HEK293T (cell line): ENCODE results near the gene RYK.
"Not testable (repeated sequence)": the region's sequence is repeated elsewhere in the genome, so short reads cannot be mapped to it uniquely, and the experiment has no call there.

Source experiments
- CTCF ChIA-PET: fragments of 350-600 bp; formaldehyde crosslinking; extraction: SDS; loops from one replicate; lab custom pipeline; 2021; ENCODE audit warnings: antibody characterized with exemption, inconsistent platforms; lab: Yijun Ruan, JAX
- POLR2A ChIA-PET: fragments of 350-600 bp; formaldehyde crosslinking; extraction: SDS; loops from one replicate; lab custom pipeline; 2020; ENCODE audit warnings: antibody characterized with exemption, inconsistent platforms; lab: Yijun Ruan, JAX
- DNase-seq: peaks from one replicate; pipeline ENCODE4 v3.0.0; 2012; ENCODE audit warnings: mixed read lengths; ENCODE audit errors: extremely low spot score
- ARNT ChIP-seq: fragments of 450-650 bp; IDR thresholded peaks from 2 replicates; pipeline ENCODE4 v1.6.1; 2017; ENCODE audit warnings: mild to moderate bottlenecking
- BHLHE40 ChIP-seq: fragments of 450-650 bp; IDR thresholded peaks from 2 replicates; pipeline ENCODE4 v1.6.1; 2016; ENCODE audit warnings: mild to moderate bottlenecking, moderate library complexity, borderline replicate concordance
- CTBP1 ChIP-seq: fragments of 450-650 bp; IDR thresholded peaks from 2 replicates; pipeline ENCODE4 v1.6.1; 2016; ENCODE audit warnings: borderline replicate concordance
- ELF4 ChIP-seq: fragments of 450-650 bp; IDR thresholded peaks from 2 replicates; pipeline ENCODE4 v1.6.1; 2017; ENCODE audit warnings: antibody characterized with exemption
- FOXA1 ChIP-seq: fragments of 450-650 bp; IDR thresholded peaks from 2 replicates; pipeline ENCODE4 v1.6.1; 2016; ENCODE audit warnings: mild to moderate bottlenecking
- FOXK2 ChIP-seq: fragments of 450-650 bp; IDR thresholded peaks from 2 replicates; pipeline ENCODE4 v1.6.1; 2016; ENCODE audit warnings: mild to moderate bottlenecking
- FOXM1 ChIP-seq: fragments of 450-650 bp; IDR thresholded peaks from 2 replicates; pipeline ENCODE4 v1.6.1; 2017; ENCODE audit warnings: mild to moderate bottlenecking, borderline replicate concordance
- HDGF ChIP-seq: fragments of 450-650 bp; IDR thresholded peaks from 2 replicates; pipeline ENCODE4 v1.6.1; 2017; ENCODE audit warnings: antibody characterized with exemption, borderline replicate concordance
- L3MBTL2 ChIP-seq: fragments of 450-650 bp; conservative IDR thresholded peaks from 2 replicates; pipeline ENCODE4 v1.6.1; 2016; ENCODE audit warnings: mild to moderate bottlenecking
- LEF1 ChIP-seq: fragments of 450-650 bp; IDR thresholded peaks from 2 replicates; pipeline ENCODE4 v1.6.1; 2017; ENCODE audit warnings: mild to moderate bottlenecking, borderline replicate concordance
- NFRKB ChIP-seq: fragments of 450-650 bp; IDR thresholded peaks from 2 replicates; pipeline ENCODE4 v1.6.1; 2016; ENCODE audit warnings: mild to moderate bottlenecking, moderate library complexity
- PKNOX1 ChIP-seq: fragments of 450-650 bp; IDR thresholded peaks from 2 replicates; pipeline ENCODE4 v1.6.1; 2016
- SP1 ChIP-seq: fragments of 450-650 bp; IDR thresholded peaks from 2 replicates; pipeline ENCODE4 v1.6.1; 2017
- SUZ12 ChIP-seq: fragments of 450-650 bp; IDR thresholded peaks from 2 replicates; pipeline ENCODE4 v1.6.1; 2016; ENCODE audit warnings: mild to moderate bottlenecking
- TARDBP ChIP-seq: fragments of 450-650 bp; IDR thresholded peaks from 2 replicates; pipeline ENCODE4 v1.6.1; 2016
- ZNF384 ChIP-seq: fragments of 450-650 bp; IDR thresholded peaks from 2 replicates; pipeline ENCODE4 v1.6.1; 2016

RYK gene

DNA sequence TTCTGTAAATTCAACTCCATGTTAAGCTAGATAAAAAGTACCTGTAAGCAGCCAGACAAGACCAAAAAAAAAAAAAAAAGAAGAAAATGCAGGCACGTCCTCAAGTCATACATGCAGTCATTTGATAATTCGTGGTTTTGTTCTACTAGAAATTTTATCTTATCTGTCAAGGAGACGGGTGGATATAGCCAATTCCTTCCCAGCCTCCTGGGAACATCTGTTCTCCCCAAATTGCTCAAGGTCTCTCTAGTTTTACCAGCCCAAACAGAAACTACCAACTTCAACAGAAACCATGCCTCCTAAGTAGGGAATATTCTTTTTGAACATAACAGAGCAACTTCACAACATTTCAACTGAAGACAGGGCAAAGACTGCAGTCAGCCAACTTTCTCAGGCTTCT lies 19.5 kb downstream of the RYK start:
- ChIA-PET POLR2A (interaction anchor here (0.7 kb wide), 1 partner anchor 19 kb away, joined by 3 read pairs; the partner anchor contains the start of gene RYK), CTCF (interaction anchor here (0.6 kb wide), 1 partner anchor 243 kb away, joined by 3 read pairs; no protein-coding TSS in a partner anchor)
- TF ChIP-seq CTBP1 (no peak), FOXM1 (no peak), FOXA1 (no peak)
- DNase-seq, result no peak

- no peak for DNase-seq
- TF ChIP-seq TARDBP (no peak), ZNF384 (no peak), ARNT (no peak), NFRKB (no peak)
- CTCF ChIA-PET, result interaction anchor here (0.6 kb wide), 1 partner anchor 12 kb away, joined by 3 read pairs; no protein-coding TSS in a partner anchor
- POLR2A ChIA-PET, result no interaction called here
Measured at GRCh38 chr3:134229038-134229437, 21.6 kb downstream of the RYK start.

- DNase-seq, result no peak
- no peak for TF ChIP-seq BHLHE40
- TF ChIP-seq FOXM1, result no peak
- no peak for TF ChIP-seq ELF4
- no peak for TF ChIP-seq SP1
- no peak for TF ChIP-seq CTBP1
- TF ChIP-seq FOXK2, result no peak
- no peak for TF ChIP-seq L3MBTL2
- no peak for TF ChIP-seq ARNT
- no peak for TF ChIP-seq FOXA1
- TF ChIP-seq HDGF, result no peak
- no peak for TF ChIP-seq LEF1
- no peak for TF ChIP-seq ZNF384
- TF ChIP-seq NFRKB, result no peak
- TF ChIP-seq TARDBP, result no peak
- POLR2A ChIA-PET, result no interaction called here
- CTCF ChIA-PET, result no interaction called here
Measured at GRCh38 chr3:134228479-134228878, 22.2 kb downstream of the RYK start.

DNA sequence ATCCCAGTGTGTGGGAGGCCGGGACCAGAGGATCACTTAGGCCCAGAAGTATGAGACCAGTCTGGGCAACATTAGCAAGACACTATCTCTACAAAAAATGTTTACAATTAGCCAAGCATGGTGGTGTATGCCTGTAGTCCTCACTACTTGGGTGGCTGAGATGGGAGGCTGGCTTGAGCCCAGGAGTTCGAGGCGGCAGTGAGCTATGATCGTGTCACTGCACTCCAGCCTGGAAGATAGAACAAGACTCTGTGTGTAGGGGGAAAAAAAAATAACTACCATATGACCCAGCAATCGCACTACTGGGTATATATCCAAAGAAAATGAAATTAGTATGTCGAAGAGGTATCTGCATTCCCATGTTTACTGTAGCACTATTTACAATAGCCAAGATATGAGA lies 22.6 kb downstream of the RYK start:
- TF ChIP-seq FOXK2 (no peak), FOXM1 (no peak), ZNF384 (no peak), PKNOX1 (no peak), SP1 (no peak), FOXA1 (no peak)
- ChIA-PET CTCF (no interaction called here), POLR2A (no interaction called here)
- no peak for DNase-seq

DNA sequence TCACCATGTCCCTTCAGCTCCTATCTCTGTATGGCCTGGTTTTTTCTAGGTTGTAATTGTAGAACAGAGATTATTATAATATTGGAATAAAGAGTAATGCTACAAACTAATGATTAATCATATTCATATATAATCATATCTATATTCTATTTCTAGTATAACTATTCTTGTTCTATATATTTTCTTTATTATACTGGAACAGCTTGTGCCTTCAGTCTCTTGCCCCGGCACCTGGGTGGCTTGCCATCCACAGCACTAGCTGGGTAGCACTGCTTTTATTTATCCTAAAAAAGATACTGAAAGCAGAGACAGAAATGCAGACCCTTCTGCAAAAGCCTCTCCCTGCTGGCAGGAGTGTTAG lies 25.9 kb downstream of the RYK start:
- POLR2A ChIA-PET, result interaction anchor here (1.0 kb wide), 1 partner anchor 26 kb away, joined by 4 read pairs; the partner anchor contains the start of gene RYK
- DNase-seq, result not testable (repeated sequence)
- CTCF ChIA-PET, result interaction anchor here (0.6 to 2.0 kb wide), 2 partner anchors 12 to 63 kb away, joined by 3 to 6 read pairs; no protein-coding TSS in a partner anchor

DNA sequence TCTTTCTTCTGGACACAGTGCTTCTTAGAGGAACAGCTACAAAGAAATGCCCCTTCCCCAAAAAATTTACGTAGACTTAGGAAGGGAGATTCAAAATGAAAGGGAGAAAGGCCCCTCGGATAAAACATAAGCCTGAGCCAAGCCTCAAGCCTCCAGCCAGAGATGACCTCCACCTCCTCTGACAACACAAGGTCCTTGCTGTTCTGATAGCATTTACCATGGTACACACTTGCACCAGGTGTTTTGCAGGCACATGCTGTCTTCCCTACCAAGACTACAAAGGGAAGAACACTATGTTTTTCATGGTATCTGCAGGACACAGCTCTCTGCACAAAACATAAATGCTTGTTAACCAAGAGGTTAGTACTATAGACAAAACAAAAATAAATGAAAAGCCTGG lies 27.8 kb downstream of the RYK start:
- no peak for DNase-seq
- POLR2A ChIA-PET, result no interaction called here
- no peak for TF ChIP-seq PKNOX1
- TF ChIP-seq ELF4, result no peak
- no peak for TF ChIP-seq ARNT
- TF ChIP-seq LEF1, result no peak
- TF ChIP-seq TARDBP, result no peak
- TF ChIP-seq ZNF384, result no peak
- no peak for TF ChIP-seq SUZ12
- no peak for TF ChIP-seq NFRKB
- TF ChIP-seq FOXK2, result no peak
- TF ChIP-seq FOXM1, result no peak
- TF ChIP-seq L3MBTL2, result no peak
- no peak for TF ChIP-seq CTBP1
- TF ChIP-seq HDGF, result no peak
- TF ChIP-seq FOXA1, result no peak
- CTCF ChIA-PET, result interaction anchor here (0.7 to 2.8 kb wide), 4 partner anchors 8 to 524 kb away, joined by 4 to 15 read pairs (median 5); no protein-coding TSS in a partner anchor

- ChIA-PET CTCF (no interaction called here), POLR2A (no interaction called here)
- no peak for TF ChIP-seq ELF4
- TF ChIP-seq BHLHE40, result no peak
- no peak for TF ChIP-seq HDGF
- TF ChIP-seq ZNF384, result no peak
- no peak for TF ChIP-seq FOXA1
- TF ChIP-seq PKNOX1, result no peak
- TF ChIP-seq TARDBP, result no peak
- TF ChIP-seq SUZ12, result no peak
- TF ChIP-seq NFRKB, result no peak
- no peak for TF ChIP-seq FOXM1
- no peak for DNase-seq
Measured at GRCh38 chr3:134216851-134217250, 33.8 kb downstream of the RYK start.
